GM19238 (cell line): Measurements from ENCODE around the gene RYR2.
A peak's percentile ranks its signal among the peaks of the same experiment; 100 is the strongest.
"Not testable (repeated sequence)": the region's sequence is repeated elsewhere in the genome, so short reads cannot be mapped to it uniquely, and the experiment has no call there.

Experiments
- DNase-seq: peaks from one replicate; pipeline ENCODE4 v3.0.0; 2011; ENCODE audit warnings: low spot score; ENCODE audit not compliant: insufficient read length

The RYR2 gene

GRCh38 chr1:237838904-237839534 is 797.0 kb downstream of the RYR2 start:
- DNase-seq: no peak

GRCh38 chr1:237841485-237841884 is 799.5 kb downstream of the RYR2 start:
- DNase-seq: no peak

GRCh38 chr1:237843516-237843915 is 801.5 kb downstream of the RYR2 start:
- not testable (repeated sequence) for DNase-seq

GRCh38 chr1:237851210-237851845 is 809.3 kb downstream of the RYR2 start:
- no peak for DNase-seq

- DNase-seq: no peak
Observed at GRCh38 chr1:237852342-237852741, 810.4 kb downstream of the RYR2 start.

- DNase-seq: no peak
Observed at GRCh38 chr1:237857455-237857854, 815.5 kb downstream of the RYR2 start.

- no peak for DNase-seq
Observed at GRCh38 chr1:237858992-237859391, 817.0 kb downstream of the RYR2 start.

- DNase-seq: no peak
Observed at GRCh38 chr1:237861944-237862343, 820.0 kb downstream of the RYR2 start.

- no peak for DNase-seq
Observed at GRCh38 chr1:237863234-237863633, 821.2 kb downstream of the RYR2 start.

GRCh38 chr1:237864338-237865244 is 822.6 kb downstream of the RYR2 start:
- DNase-seq: peak; percentile 7

GRCh38 chr1:237867380-237867888 is 825.5 kb downstream of the RYR2 start:
- no peak for DNase-seq

- DNase-seq: no peak
Observed at GRCh38 chr1:237868817-237869600, 827.0 kb downstream of the RYR2 start.

- no peak for DNase-seq
Observed at GRCh38 chr1:237873487-237874211, 831.7 kb downstream of the RYR2 start.

- no peak for DNase-seq
Observed at GRCh38 chr1:237875291-237875690, 833.3 kb downstream of the RYR2 start.

- DNase-seq: no peak
Observed at GRCh38 chr1:237877631-237878030, 835.6 kb downstream of the RYR2 start.

GRCh38 chr1:237878406-237878805 is 836.4 kb downstream of the RYR2 start:
- DNase-seq: no peak

GRCh38 chr1:237879195-237879594 is 837.2 kb downstream of the RYR2 start:
- no peak for DNase-seq
